C4-2B (cell line): ENCODE measurements around the gene ZCCHC3.

Experiments used
- H3K27ac ChIP-seq: fragments of 450-650 bp; 2 replicates; pipeline ENCODE4 v1.5.1; 2017
- ZFX ChIP-seq: fragments of 450-650 bp; IDR thresholded peaks from 2 replicates; pipeline ENCODE4 v1.6.1; 2017
- TF ChIP-seq, protein P1 (sequence below): fragments of 450-650 bp; conservative IDR thresholded peaks from 2 replicates; pipeline ENCODE4 v1.5.1; 2017; ENCODE audit warnings: mild to moderate bottlenecking

The ZCCHC3 gene

DNA sequence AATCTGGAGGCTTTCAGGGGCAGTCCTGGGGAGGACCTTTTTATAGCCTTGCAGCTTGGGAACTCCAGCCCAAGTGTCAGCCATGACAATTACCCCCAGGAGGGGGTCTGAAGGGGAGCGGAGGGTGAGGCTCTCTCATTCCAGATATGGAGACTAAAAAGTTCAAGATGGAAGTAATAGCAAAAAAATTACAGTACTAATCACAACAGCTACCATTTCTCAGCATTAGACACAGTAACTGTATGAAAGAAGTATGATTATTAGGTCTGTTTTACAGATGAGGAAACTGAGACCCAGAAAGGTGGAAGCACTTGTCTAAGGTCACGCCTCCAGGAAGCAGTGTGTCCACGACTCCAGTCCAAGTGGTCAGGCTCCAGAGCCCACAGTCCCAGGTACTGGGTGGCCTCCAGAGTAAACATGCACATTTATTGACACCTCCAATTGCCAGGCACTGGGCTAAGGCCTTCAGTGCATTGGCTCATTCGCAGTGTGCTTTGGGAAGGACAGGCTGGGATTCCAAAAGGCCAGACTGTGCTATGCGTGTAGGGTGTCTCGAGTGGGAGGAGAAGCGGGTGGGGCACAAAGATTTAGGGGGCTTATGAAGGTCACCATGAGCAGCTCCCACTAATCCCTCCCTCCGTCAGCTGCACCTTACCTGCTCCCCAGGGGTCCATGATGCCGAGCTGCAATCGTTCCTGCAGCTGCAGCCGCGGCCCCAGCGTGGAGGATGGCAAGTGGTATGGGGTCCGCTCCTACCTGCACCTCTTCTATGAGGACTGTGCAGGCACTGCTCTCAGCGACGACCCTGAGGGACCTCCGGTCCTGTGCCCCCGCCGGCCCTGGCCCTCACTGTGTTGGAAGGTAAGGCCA, 51.8 kb downstream of the ZCCHC3 start:
- peak overlapping the region; percentile 88 for H3K27ac ChIP-seq
- TF ChIP-seq, protein P1, sequence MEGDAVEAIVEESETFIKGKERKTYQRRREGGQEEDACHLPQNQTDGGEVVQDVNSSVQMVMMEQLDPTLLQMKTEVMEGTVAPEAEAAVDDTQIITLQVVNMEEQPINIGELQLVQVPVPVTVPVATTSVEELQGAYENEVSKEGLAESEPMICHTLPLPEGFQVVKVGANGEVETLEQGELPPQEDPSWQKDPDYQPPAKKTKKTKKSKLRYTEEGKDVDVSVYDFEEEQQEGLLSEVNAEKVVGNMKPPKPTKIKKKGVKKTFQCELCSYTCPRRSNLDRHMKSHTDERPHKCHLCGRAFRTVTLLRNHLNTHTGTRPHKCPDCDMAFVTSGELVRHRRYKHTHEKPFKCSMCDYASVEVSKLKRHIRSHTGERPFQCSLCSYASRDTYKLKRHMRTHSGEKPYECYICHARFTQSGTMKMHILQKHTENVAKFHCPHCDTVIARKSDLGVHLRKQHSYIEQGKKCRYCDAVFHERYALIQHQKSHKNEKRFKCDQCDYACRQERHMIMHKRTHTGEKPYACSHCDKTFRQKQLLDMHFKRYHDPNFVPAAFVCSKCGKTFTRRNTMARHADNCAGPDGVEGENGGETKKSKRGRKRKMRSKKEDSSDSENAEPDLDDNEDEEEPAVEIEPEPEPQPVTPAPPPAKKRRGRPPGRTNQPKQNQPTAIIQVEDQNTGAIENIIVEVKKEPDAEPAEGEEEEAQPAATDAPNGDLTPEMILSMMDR = no peak
- TF ChIP-seq ZFX = no peak
